ENCODE data around the gene SFXN3.
"Not testable (repeated sequence)": the region's sequence is repeated elsewhere in the genome, so short reads cannot be mapped to it uniquely, and the experiment has no call there.

The SFXN3 gene

GRCh38 chr10:101016814-101017213 lies 14.2 kb upstream of the SFXN3 start:
- DNase-seq (ENCODE audit: low spot score): no peak

DNA sequence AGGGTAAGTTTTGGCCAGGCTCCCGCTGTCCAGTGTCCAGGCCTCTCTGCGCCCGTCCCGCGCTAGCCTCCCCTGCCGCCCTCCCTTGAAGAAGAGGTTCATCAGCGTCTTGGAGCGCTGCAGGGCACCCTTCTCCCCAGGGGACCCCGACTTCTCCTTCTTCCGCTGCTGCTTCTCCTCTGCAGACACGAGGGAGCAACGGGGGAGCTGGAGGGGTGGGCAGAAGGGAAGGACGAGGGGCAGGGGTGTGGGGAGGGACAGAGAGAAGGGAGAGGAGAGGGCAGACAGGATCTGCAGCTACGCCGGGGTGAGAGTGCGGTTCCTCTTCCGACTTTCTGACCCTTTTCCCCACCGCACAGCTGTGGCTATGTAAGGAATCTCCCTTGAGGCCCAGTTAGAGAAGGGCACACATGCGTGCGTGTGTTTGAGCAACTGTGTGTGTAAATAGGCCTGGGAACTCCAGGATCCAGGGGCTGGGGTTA lies 12.9 kb upstream of the SFXN3 start:
- DNase-seq (ENCODE audit: low spot score): no peak

GRCh38 chr10:101018600-101019439 lies 12.2 kb upstream of the SFXN3 start:
- DNase-seq (ENCODE audit: low spot score): peak; percentile 85

- DNase-seq (ENCODE audit: low spot score): no peak
These were observed 11.7 kb upstream of the SFXN3 start for GRCh38 chr10:101019440-101019703.

DNA sequence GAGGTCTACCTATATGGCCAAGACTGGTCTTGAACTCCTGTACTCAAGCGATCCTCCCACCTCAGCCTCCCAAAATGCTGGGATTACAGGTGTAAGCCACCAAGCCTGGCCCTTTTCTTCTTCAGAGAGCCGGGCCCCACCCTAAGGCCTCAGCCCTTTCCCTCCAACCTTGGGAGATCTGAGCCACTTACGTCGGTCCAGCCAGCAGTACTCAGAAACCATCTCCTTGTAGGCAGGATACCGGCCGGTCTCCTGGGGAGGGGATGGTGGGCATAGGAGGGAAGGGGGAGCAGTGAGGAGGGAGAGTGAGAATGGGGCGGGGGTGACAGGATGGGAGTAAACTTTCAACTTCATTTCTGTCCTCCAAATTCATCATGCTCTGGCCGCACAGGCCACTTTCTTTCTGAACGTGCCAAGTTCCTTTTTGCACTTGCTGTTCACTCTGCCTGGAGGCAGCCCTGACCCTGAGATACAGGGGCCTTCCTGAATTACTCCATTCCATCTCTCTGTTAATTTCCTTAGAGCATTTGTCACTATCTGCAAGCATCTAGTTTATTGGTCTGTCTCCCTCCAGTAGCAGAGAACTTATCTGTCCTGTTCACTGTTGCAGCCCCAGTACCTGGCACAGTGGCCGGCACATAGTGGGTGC lies 10.5 kb upstream of the SFXN3 start:
- no peak for DNase-seq (ENCODE audit: low spot score)

DNA sequence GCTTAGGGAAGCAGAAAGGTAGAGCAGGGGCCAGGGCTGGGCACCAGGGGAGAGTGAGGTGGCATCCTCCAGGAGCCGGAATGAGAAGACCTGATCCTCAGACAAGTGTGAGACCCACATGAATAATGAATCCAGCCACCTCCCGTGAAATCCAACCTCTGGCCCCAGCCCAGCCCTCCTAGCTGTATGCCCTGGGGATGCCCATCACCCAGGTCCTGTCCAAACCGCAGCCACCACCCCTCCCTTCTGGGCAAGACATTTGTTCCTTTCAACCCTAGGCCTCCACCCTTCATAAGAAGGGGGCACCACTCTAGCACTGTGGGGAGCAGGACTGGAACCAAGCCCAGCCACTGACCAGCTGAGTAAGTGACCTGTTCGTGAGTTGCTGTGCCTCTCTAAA lies 9.8 kb upstream of the SFXN3 start:
- no peak for DNase-seq (ENCODE audit: low spot score)

DNA sequence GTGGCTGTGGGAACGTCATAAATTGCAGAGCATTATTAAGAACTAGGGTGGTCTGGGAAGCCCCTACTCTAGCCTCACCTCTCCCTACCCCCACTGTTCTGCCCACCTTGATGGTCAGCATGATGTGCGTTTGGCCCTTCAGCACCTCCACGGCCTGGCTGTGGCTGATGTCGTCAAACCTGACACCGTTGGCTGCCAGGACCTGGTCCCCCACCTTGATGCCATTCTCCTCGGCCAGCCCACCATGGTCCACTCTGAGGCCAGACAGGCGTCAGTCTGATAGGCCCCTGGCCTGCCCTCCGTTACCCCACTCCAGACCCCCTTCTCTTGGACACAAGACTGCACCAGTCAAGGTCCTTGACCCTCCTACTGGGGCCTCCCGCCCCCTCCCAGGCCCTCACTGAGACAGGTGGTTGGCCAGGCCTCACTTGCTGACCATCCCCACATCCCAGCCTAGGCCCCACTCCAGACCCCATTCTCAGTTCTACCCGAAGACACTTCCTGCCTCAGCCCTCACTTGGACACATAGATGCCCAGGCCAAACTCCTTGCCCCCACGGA lies 9.3 kb upstream of the SFXN3 start:
- no peak for DNase-seq (ENCODE audit: low spot score)

- DNase-seq (ENCODE audit: low spot score): no peak
These were observed 7.9 kb upstream of the SFXN3 start for GRCh38 chr10:101022967-101023705.

GRCh38 chr10:101027106-101027720 lies 3.8 kb upstream of the SFXN3 start:
- no peak for DNase-seq (ENCODE audit: low spot score)

- DNase-seq (ENCODE audit: low spot score): no peak
These were observed 2.3 kb upstream of the SFXN3 start for GRCh38 chr10:101028446-101029337.

DNA sequence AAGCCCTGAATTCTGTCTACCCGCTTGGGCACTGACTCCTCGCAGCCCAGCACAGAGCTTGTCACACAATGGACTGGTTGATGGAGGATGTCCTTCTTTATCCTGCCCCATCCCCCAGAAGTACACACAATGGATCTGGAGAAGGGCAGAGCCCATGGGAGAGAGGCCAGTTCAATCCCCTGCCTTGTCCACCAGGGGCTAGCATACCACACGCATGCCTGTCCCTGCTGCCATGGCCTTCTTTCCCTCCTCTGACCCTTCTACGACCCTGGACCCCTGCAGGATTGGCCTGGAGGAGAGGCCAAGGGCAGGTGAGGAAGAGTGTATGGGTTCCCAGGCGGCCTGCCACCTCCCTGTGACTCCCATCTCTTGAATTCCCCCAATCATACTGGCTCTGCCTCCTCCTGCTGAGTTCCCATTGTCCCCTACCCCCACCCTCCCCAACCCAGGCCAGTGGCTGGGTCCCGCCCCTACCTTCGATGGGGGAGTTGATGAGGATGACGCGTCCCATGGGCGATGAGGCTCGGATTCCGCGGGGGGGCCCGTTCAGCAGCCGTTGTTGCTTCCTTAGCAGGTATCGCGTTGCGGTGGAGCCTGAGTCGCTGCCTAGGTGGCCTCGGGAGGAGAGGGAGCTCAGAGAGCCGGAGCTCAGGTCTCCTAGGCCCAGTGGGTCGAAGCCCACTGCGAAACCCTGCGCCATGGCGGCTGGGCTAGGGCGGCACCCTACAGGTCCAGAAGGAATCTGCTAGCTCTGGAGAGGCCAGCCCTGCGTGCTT lies 1.3 kb upstream of the SFXN3 start:
- no peak for DNase-seq (ENCODE audit: low spot score)

GRCh38 chr10:101030496-101031127 lies 422 bp upstream of the SFXN3 start:
- DNase-seq (ENCODE audit: low spot score): no peak

- DNase-seq (ENCODE audit: low spot score): peak; percentile 59
These were observed 982 bp downstream of the SFXN3 start for GRCh38 chr10:101031796-101032636.

DNA sequence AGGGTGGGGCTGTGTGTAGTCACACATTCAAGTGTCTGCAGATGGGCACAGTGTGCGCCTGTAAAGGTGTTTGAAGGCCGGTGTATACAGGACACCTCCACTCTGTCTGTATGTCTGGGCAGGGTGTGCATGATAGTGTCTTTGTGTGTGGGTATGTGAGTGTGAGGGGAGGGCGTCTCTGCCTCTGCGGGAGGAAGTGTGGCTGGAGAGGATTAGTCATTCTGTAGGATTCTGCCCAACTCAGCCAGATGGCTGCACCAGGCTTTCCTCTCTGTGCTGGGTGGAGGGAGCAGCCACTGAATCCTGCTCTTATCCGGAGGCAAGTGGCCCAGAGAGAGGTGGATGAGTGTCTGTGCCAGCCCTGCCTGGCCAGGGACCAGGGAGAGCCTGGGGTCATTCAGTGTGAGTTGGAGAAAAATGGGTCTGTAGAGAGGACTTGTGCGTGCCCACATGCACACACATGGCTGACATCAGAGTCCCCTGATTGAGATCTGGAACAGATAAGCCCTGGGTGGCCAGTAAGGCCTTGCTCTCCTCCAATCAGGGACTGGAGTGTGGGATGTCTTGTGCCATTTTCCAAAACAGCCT lies 1.7 kb downstream of the SFXN3 start:
- peak; percentile 88 for DNase-seq (ENCODE audit: low spot score)

DNA sequence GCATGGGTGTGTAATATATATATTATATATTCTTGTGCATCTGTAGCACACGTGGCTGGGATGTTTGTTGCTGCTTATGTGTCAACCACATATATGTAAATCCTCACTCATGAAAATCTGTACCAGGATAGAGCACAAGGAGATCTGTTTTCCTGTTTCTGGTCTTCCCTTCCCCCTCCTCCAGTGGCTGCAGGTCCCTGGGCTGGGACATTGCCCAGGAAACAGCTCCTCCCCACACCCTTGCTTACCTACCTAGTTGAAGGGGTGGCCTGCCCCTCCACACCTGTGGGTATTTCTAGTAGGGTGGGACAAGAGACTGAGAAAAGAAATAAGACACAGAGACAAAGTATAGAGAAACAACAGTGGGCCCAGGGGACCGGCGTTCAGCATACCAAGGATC lies 2.2 kb downstream of the SFXN3 start:
- DNase-seq (ENCODE audit: low spot score): no peak

DNA sequence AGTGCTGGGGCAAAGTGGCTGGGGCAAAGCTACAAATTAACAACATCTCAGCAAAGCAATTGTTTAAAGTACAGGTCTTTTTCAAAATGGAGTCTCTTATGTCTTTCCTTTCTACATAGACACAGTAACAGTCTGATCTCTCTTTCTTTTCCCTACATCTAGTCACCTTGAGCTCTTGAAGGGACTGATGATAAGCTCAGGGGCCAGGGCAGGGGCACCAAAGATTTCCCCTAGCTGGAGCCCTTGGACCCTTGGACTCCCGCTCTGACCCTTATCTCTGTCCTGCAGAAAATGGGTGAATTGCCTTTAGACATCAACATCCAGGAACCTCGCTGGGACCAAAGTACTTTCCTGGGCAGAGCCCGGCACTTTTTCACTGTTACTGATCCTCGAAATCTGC lies 3.4 kb downstream of the SFXN3 start:
- DNase-seq (ENCODE audit: low spot score): not testable (repeated sequence)

DNA sequence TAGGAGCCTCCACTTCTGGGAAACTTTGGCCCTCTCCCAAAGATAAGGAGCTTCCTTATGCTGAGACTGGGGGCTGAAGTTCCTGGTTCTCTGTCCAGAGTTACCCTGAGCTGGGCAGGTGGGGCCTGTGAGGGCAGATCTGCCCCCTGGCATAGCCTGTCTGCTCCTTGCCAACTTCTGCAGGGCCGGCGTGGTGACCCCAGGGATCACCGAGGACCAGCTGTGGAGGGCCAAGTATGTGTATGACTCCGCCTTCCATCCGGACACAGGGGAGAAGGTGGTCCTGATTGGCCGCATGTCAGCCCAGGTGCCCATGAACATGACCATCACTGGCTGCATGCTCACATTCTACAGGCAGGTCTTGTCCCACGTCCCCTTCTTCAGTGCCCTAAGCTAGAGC lies 4.3 kb downstream of the SFXN3 start:
- no peak for DNase-seq (ENCODE audit: low spot score)

GRCh38 chr10:101035916-101036702 lies 5.1 kb downstream of the SFXN3 start:
- DNase-seq (ENCODE audit: low spot score): no peak
